ENCODE measurements around the gene LIN7C. TPM values are rescaled to one million over a fixed set of nuclear protein-coding genes. Genes with fewer than 3 reads are reported as not detected.

Gene LIN7C
- total RNA-seq, 6 experiments from 2014 or later, result 53.7 to 64.4 (median 60.2) TPM

DNA sequence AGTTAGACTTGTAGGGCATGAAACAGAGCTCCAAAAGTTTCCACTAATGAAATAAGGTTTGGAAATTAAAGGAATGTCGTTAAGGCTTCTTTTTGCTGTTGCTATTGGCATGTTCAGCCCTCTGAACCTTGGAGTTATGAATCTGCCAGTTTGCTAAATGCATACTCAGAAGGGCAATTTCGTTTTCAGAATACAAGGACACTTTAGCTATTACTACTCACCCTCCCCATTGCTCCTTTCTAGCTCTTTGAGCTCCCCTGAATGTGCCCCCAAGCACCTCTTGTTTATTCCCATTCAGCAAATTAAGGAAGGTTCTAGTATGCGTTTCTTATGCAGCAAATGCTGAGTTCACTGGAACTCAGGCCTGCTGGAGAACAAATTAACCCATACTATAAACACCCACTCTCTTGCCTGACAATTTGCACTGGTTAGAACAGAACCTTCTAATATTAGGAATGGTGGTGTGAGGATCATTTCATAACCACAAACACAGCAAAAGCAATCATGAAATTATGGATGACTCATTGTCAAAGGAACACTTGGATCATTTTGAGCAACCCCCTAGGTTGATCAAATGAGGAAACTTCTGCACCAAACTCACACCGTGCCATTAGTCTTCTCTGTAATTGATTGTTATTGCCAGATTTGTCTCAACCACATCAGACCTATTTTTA is 26.2 kb upstream of the LIN7C start:
- no peak overlapping the region for H3K4me3 Mint-ChIP-seq
- TF ChIP-seq, protein P1, sequence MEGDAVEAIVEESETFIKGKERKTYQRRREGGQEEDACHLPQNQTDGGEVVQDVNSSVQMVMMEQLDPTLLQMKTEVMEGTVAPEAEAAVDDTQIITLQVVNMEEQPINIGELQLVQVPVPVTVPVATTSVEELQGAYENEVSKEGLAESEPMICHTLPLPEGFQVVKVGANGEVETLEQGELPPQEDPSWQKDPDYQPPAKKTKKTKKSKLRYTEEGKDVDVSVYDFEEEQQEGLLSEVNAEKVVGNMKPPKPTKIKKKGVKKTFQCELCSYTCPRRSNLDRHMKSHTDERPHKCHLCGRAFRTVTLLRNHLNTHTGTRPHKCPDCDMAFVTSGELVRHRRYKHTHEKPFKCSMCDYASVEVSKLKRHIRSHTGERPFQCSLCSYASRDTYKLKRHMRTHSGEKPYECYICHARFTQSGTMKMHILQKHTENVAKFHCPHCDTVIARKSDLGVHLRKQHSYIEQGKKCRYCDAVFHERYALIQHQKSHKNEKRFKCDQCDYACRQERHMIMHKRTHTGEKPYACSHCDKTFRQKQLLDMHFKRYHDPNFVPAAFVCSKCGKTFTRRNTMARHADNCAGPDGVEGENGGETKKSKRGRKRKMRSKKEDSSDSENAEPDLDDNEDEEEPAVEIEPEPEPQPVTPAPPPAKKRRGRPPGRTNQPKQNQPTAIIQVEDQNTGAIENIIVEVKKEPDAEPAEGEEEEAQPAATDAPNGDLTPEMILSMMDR (IDR thresholded peaks at IDR 0.05), result no peak
- no peaks in the 10 kb centered on the region for H3K9me3 Mint-ChIP-seq
- H3K27ac Mint-ChIP-seq, result no peak overlapping the region
- no peak for DNase-seq
- no peaks in the 10 kb centered on the region for H3K36me3 Mint-ChIP-seq (ENCODE audit: low read depth)
- H3K4me1 Mint-ChIP-seq (ENCODE audit: low read depth), result peaks cover 17% of the 10 kb centered on the region
- H3K27me3 Mint-ChIP-seq (ENCODE audit: insufficient read depth), result no peaks in the 10 kb centered on the region

DNA sequence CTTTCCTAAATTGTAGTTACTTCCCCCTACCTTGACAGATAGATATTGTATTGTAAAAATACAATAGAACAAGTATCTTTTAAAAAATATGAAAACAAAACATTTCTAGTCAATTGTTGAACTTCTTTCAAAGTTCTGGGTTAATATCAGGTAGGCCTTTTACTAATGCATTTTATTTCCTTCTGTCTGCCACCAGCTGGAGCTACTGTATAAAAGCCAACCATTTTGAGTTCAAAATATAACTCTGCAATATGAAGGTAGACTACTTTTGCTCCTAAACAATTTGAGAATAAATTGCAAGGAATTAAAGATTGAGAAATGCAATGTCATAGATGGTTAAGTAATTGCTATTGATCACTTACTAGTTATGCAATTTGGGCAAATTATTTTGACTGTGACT is 22.1 kb upstream of the LIN7C start:
- no peaks in the 10 kb centered on the region for H3K9me3 Mint-ChIP-seq
- no peak for DNase-seq
- H3K36me3 Mint-ChIP-seq (ENCODE audit: low read depth), result no peaks in the 10 kb centered on the region
- H3K4me3 Mint-ChIP-seq, result no peak overlapping the region
- H3K27ac Mint-ChIP-seq, result no peak overlapping the region
- H3K27me3 Mint-ChIP-seq (ENCODE audit: insufficient read depth), result 0 out of 2 replicates have a peak, but pooled peaks cover 2% of the 10 kb centered on the region
- peaks cover 16% of the 10 kb centered on the region for H3K4me1 Mint-ChIP-seq (ENCODE audit: low read depth)
- TF ChIP-seq, protein P1 (IDR thresholded peaks at IDR 0.05), result peak; percentile 30; the same call in 1 of the 2 replicates

DNA sequence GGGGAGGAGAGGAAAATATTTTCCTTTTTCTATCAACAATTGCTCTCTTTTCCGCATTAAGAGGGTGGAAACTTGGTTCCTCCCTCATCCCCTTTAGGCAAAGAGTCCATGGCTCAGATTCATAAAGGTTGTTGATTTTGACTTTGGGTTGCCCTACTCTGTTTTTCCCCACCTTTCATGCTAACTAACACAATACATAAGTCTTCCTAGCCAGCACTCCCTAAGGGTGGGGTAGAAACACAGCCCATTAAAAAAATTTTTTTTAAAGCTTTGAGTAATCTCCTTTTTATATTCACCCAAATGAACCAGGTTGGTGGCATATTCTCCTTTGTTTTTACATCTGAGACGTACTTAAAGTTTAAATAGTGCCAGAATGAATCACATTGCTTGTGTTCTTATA is 20.0 kb upstream of the LIN7C start:
- TF ChIP-seq, protein P1 (IDR thresholded peaks at IDR 0.05), result no peak
- 0 out of 2 replicates have a peak, but pooled peaks cover 2% of the 10 kb centered on the region for H3K27me3 Mint-ChIP-seq (ENCODE audit: insufficient read depth)

DNA sequence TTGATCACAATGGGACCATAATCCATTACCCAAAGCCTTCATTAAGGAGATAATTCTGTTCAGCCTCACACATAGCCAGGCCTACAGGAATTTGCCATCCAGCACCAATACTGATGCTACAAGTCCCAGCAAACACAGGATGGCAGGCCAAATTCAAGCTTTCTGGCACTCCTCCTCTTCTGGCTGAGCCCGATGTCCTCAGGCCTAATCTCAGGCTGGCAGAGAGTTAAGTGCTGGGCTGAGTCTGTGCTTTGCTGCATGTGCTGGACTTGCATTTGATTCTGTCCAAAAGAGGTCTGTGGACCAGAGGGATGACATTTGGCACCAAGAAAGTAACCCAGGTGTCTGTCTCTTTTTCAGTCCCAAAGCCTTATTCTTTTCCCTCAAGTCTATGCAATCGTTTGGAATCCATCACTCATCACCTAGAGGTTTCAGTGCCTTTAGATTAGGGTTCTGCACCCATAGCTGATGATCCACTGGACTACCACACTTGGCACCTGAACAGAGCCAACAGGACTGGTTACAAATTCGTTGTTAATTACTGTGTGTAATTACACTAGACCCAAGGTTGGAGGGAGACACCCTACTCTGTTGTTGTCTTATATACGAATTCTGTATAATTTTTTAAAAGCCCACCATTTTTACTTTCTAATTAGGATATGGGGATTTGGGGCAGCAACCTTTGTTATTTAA is 19.4 kb upstream of the LIN7C start:
- no peaks in the 10 kb centered on the region for H3K36me3 Mint-ChIP-seq (ENCODE audit: low read depth)
- TF ChIP-seq, protein P1 (IDR thresholded peaks at IDR 0.05), result no peak
- DNase-seq, result no peak
- no peak overlapping the region for H3K4me3 Mint-ChIP-seq
- H3K27me3 Mint-ChIP-seq (ENCODE audit: insufficient read depth), result 0 out of 2 replicates have a peak, but pooled peaks cover 2% of the 10 kb centered on the region
- H3K9me3 Mint-ChIP-seq, result no peaks in the 10 kb centered on the region
- peaks cover 8% of the 10 kb centered on the region for H3K4me1 Mint-ChIP-seq (ENCODE audit: low read depth)
- H3K27ac Mint-ChIP-seq, result no peak overlapping the region

More for the DNA sequence above, 20.0 kb upstream of the LIN7C start:
- no peaks in the 10 kb centered on the region for H3K9me3 Mint-ChIP-seq
- H3K36me3 Mint-ChIP-seq (ENCODE audit: low read depth), result no peaks in the 10 kb centered on the region
- H3K4me3 Mint-ChIP-seq, result no peak overlapping the region
- H3K27ac Mint-ChIP-seq, result no peak overlapping the region
- no peak for DNase-seq
- H3K4me1 Mint-ChIP-seq (ENCODE audit: low read depth), result peaks cover 8% of the 10 kb centered on the region

DNA sequence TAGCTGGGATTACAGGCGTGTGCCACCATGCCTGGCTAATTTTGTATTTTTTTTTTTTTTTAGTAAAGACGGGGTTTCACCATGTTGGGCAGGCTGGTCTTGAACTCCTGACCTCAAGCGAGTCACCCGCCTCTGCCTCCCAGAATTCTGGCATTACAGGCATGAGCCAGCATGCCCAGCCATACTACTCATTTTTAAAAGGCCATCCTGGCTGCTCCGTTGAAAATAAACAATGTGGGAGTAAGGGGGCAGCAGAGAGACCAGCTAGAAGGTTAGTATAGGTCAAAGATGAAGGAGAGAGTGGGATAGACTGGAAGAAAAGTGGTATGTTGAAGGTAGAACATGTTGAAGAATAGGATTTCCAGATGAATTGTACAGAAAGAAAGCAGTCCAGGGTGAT is 17.6 kb upstream of the LIN7C start:
- H3K36me3 Mint-ChIP-seq (ENCODE audit: low read depth), result no peaks in the 10 kb centered on the region
- DNase-seq, result peak; percentile 82
- TF ChIP-seq, protein P1 (IDR thresholded peaks at IDR 0.05), result peak; percentile 67

More for the DNA sequence above, 17.6 kb upstream of the LIN7C start:
- Mint-ChIP-seq H3K27ac (no peak overlapping the region; the same call in 1 of the 2 replicates), H3K4me1 (ENCODE audit: low read depth) (peaks cover 8% of the 10 kb centered on the region), H3K4me3 (no peak overlapping the region), H3K9me3 (no peaks in the 10 kb centered on the region), H3K27me3 (ENCODE audit: insufficient read depth) (0 out of 2 replicates have a peak, but pooled peaks cover 2% of the 10 kb centered on the region)
